HL-60 (cell line): ENCODE results near the gene LDB2.
A peak's percentile ranks its signal among the peaks of the same experiment; 100 is the strongest.

Experiments used
- DNase-seq, 2 experiments: peaks; one replicate each; pipeline ENCODE4 v3.0.0-alpha.2; 2010 to 2020; ENCODE audit warnings: low read depth in 1 of 2, low spot score in 1 of 2
- H3K27ac ChIP-seq: fragments of 250-450 bp; sonication (Bioruptor Pico); replicated peaks from 2 replicates; pipeline ENCODE4 v1.5.1; 2020; ENCODE audit warnings: mild to moderate bottlenecking, moderate library complexity
- H3K27me3 ChIP-seq: fragments of 250-450 bp; sonication (Bioruptor Pico); 2 replicates; pipeline ENCODE4 v1.5.1; 2021; ENCODE audit warnings: mild to moderate bottlenecking, moderate library complexity; ENCODE audit not compliant: insufficient read depth, poor library complexity, severe bottlenecking
- H3K4me3 ChIP-seq: replicated peaks from 2 replicates; pipeline ENCODE4 v1.5.1; 2011; ENCODE audit warnings: mild to moderate bottlenecking, control low read depth, low read length; ENCODE audit not compliant: insufficient read depth
- CTCF ChIP-seq: IDR thresholded peaks from one replicate; pipeline ENCODE4 v1.5.1; 2011; ENCODE audit warnings: low read length, control low read depth, inconsistent platforms; ENCODE audit not compliant: insufficient read depth
- GABPA ChIP-seq: IDR thresholded peaks from 2 replicates; pipeline ENCODE4 v1.6.1; 2012; ENCODE audit warnings: low read depth
- POLR2AphosphoS5 ChIP-seq: IDR thresholded peaks from 2 replicates; pipeline ENCODE4 v1.6.1; 2012; ENCODE audit warnings: low read depth
- REST ChIP-seq: IDR thresholded peaks from 2 replicates; pipeline ENCODE4 v1.6.1; 2012; ENCODE audit warnings: low read depth; ENCODE audit not compliant: insufficient replicate concordance
- SPI1 ChIP-seq: IDR thresholded peaks from 2 replicates; pipeline ENCODE4 v1.6.1; 2012; ENCODE audit warnings: low read depth, mild to moderate bottlenecking, borderline replicate concordance

The LDB2 gene

GRCh38 chr4:16794816-16795445 lies 103.5 kb downstream of the LDB2 start:
- Histone ChIP-seq H3K27me3 (no peaks in the 10 kb centered on the region), H3K4me3 (no peak overlapping the region), H3K27ac (no peak overlapping the region)
- peak; percentile 12 to 28 for DNase-seq
- peak; percentile 54 for TF ChIP-seq CTCF
- TF ChIP-seq SPI1 = no peak

- Histone ChIP-seq H3K27me3 (no peaks in the 10 kb centered on the region), H3K4me3 (no peak overlapping the region), H3K27ac (no peak overlapping the region)
- DNase-seq = no peak
- TF ChIP-seq CTCF (no peak), REST (no peak), GABPA (no peak), POLR2AphosphoS5 (no peak), SPI1 (no peak)
Observed at GRCh38 chr4:16791460-16791859, 107.0 kb downstream of the LDB2 start.

- no peak for TF ChIP-seq REST
- no peak for TF ChIP-seq GABPA
- TF ChIP-seq SPI1 = no peak
- TF ChIP-seq CTCF = no peak
- no peak overlapping the region for H3K4me3 ChIP-seq
- no peaks in the 10 kb centered on the region for H3K27me3 ChIP-seq
- H3K27ac ChIP-seq = no peak overlapping the region
- DNase-seq = no peak
Observed at GRCh38 chr4:16790508-16790907, 107.9 kb downstream of the LDB2 start.

GRCh38 chr4:16788868-16789267 lies 109.6 kb downstream of the LDB2 start:
- H3K27me3 ChIP-seq = no peaks in the 10 kb centered on the region
- no peak for DNase-seq
- TF ChIP-seq REST = no peak
- no peak for TF ChIP-seq POLR2AphosphoS5
- no peak for TF ChIP-seq CTCF
- no peak for TF ChIP-seq SPI1
- no peak for TF ChIP-seq GABPA
- no peak overlapping the region for H3K4me3 ChIP-seq
- no peak overlapping the region for H3K27ac ChIP-seq
